Measurements from ENCODE around the gene FRY. TPM values are rescaled to one million over a fixed set of nuclear protein-coding genes. Genes with fewer than 3 reads are reported as not detected.
A peak's percentile ranks its signal among the peaks of the same experiment; 100 is the strongest.

Gene FRY
- total and polyA plus RNA-seq, 9 of the 15 experiments (the other 6 are each of a cell fraction or from before 2014, with no cell fraction given): 0.03 to 0.31 (median 0.11) TPM; not detected in 3

- peak within 1 kb of the TSS; percentile 93 to 99 for H3K9ac ChIP-seq (ENCODE audit: insufficient read depth in 1 of 2, low read depth in 2 of 2, low read length in 2 of 2)
- no peaks in the 10 kb centered on the region for H4K20me1 ChIP-seq (replicated peaks; ENCODE audit: control insufficient read depth, insufficient read depth, low read length)
- POLR2A ChIA-PET: interaction anchor here (0.6 to 1.9 kb wide), 15 partner anchors 8 to 1227 kb away, joined by 3 to 9 read pairs (median 3); partner anchors contain the start of gene N4BP2L2
- peaks cover 20% of the 10 kb centered on the region for H3K79me2 ChIP-seq (ENCODE audit: control insufficient read depth, insufficient read depth, low read length)
- H3K9me1 ChIP-seq (ENCODE audit: control insufficient read depth, insufficient read depth, low read length): no peaks in the 10 kb centered on the region
- peak; percentile 97 for ATAC-seq
- intact Hi-C loops (cut with micrococcal nuclease) (no loop called here), in situ Hi-C loops (cut with MboI) (loop anchor here (25.0 kb wide), 1 partner anchor 403 kb away; no protein-coding TSS in a partner anchor)
- peak within 1 kb of the TSS; percentile 89 for H3K4me2 ChIP-seq (ENCODE audit: insufficient read depth, low read length)
- peak within 1 kb of the TSS; percentile 98 for H2AFZ ChIP-seq (ENCODE audit: low read depth, low read length)
- FAIRE-seq: peak; percentile 94
- H3K27me3 ChIP-seq (ENCODE audit: control insufficient read depth in 2 of 2, insufficient read depth in 2 of 2, low read length in 2 of 2): no peaks in the 10 kb centered on the region
- peak; percentile 71 to 90 (median 74) for DNase-seq (ENCODE audit: extremely low read depth in 1 of 4, low spot score in 3 of 4)
- peaks cover 18% of the 10 kb centered on the region; the same call in 2 of the 3 replicates for H3K36me3 ChIP-seq (ENCODE audit: control insufficient read depth, insufficient read depth, low read length)
- peaks cover 0 to 11% of the 10 kb centered on the region in 2 experiments; a peak in 2 of 5 replicates for H3K4me1 ChIP-seq (replicated peaks in 1 of 2; ENCODE audit: control insufficient read depth in 2 of 2, insufficient read depth in 2 of 2, low read length in 2 of 2)
- CTCF ChIA-PET (ENCODE audit: low intra/inter-chr PET ratio): no interaction called here
- BruUV-seq (replicated peaks): TSS peak; percentile 69
- under 1% methylated on average over 48 of the region's 60 CpGs for WGBS (ENCODE audit: insufficient coverage, low coverage, missing lambda C conversion rate)
- peak within 1 kb of the TSS; percentile 50 for H3K4me3 ChIP-seq
- H3K27ac ChIP-seq (ENCODE audit: extremely low read depth, low read depth, low read length): peak within 1 kb of the TSS; percentile 92
- H3K9me3 ChIP-seq (replicated peaks; ENCODE audit: control insufficient read depth, insufficient read depth, low read depth, low read length): no peaks in the 10 kb centered on the region
- TF ChIP-seq MECOM (CRISPR knock-in tag; IDR thresholded peaks at IDR 0.05) (no peak), BRD4 (IDR thresholded peaks at IDR 0.05) (peak; percentile 72; the same call in 1 of the 2 replicates), ATF3 (IDR thresholded peaks at IDR 0.05) (peak; percentile 88), ATF3 (CRISPR knock-in tag; conservative IDR thresholded peaks at IDR 0.05) (0 out of 2 replicates have a peak, but pooled peaks have one; percentile 57), ZKSCAN3 (CRISPR knock-in tag; IDR thresholded peaks at IDR 0.05) (no peak), E2F3 (CRISPR knock-in tag; IDR thresholded peaks at IDR 0.05) (0 out of 2 replicates have a peak, but pooled peaks have one; percentile 29), NFRKB (IDR thresholded peaks at IDR 0.05; ENCODE audit: low read depth) (peak; percentile 44; the same call in 1 of the 2 replicates), CREM (IDR thresholded peaks at IDR 0.05; ENCODE audit: low read depth) (peak; percentile 93), RCOR1 (IDR thresholded peaks at IDR 0.05; ENCODE audit: borderline replicate concordance in 1 of 2, low read depth in 2 of 2, low read length in 2 of 2) (0 out of 4 replicates have a peak, but pooled peaks of 1 of the 2 experiments have one; percentile 34), HNRNPL (IDR thresholded peaks at IDR 0.05; ENCODE audit: low read depth, low read length) (peak; percentile 57; the same call in 1 of the 2 replicates), NFIC (IDR thresholded peaks at IDR 0.05) (0 out of 2 replicates have a peak, but pooled peaks have one; percentile 17), EP300 (IDR thresholded peaks at IDR 0.05; ENCODE audit: low read length) (peak; percentile 47; the same call in 1 of the 2 replicates), ZBTB33 (CRISPR knock-in tag; IDR thresholded peaks at IDR 0.05) (0 out of 2 replicates have a peak, but pooled peaks have one; percentile 15), ZNF146 (CRISPR knock-in tag; IDR thresholded peaks at IDR 0.05; ENCODE audit: unreplicated experiment) (no peak), RB1 (IDR thresholded peaks at IDR 0.05; ENCODE audit: low read depth) (peak; percentile 25; the same call in 1 of the 2 replicates)
- TF ChIP-seq, protein P1, sequence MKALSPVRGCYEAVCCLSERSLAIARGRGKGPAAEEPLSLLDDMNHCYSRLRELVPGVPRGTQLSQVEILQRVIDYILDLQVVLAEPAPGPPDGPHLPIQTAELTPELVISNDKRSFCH (CRISPR knock-in tag; IDR thresholded peaks at IDR 0.05): no peak
- TF ChIP-seq, protein P1 (tag; IDR thresholded peaks at IDR 0.05): peak; percentile 41; the same call in 1 of the 2 replicates
- TF ChIP-seq, protein P2, sequence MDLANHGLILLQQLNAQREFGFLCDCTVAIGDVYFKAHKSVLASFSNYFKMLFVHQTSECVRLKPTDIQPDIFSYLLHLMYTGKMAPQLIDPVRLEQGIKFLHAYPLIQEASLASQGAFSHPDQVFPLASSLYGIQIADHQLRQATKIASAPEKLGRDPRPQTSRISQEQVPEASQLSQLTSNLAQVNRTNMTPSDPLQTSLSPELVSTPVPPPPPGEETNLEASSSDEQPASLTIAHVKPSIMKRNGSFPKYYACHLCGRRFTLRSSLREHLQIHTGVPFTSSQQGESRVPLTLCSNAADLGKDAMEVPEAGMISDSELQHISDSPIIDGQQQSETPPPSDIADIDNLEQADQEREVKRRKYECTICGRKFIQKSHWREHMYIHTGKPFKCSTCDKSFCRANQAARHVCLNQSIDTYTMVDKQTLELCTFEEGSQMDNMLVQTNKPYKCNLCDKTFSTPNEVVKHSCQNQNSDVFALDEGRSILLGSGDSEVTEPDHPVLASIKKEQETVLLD (IDR thresholded peaks at IDR 0.05): peak; percentile 92
Measured at GRCh38 chr13:32315238-32316027, 283.9 kb downstream of the FRY start, which contains the start of the genes BRCA2 and ZAR1L. TSS of gene BRCA2 (plus strand) at chr13:32315508. CDS start at chr13:32316461, 953 bp downstream. TSS of gene ZAR1L (minus strand) at chr13:32315363. CDS start at chr13:32311925, 3,438 bp downstream.

Data from K562 (cell line).